H1 (cell line): ENCODE data around the gene GABRP. TPM values are rescaled to one million over a fixed set of nuclear protein-coding genes. Genes with fewer than 3 reads are reported as not detected.

ENCODE experiments used
- CTCF ChIA-PET: fragments of 300-600 bp; sonication (Branson Sonifier 250); formaldehyde crosslinking; loops from one replicate; lab custom pipeline; 2021; ENCODE audit not compliant: partially characterized antibody; lab: Charles Lee
- POLR2A ChIA-PET: fragments of 300-600 bp; sonication (Branson Sonifier 250); formaldehyde crosslinking; loops from one replicate; lab custom pipeline; 2021; ENCODE audit warnings: inconsistent platforms; ENCODE audit not compliant: partially characterized antibody; lab: Charles Lee
- DNase-seq, 2 experiments: peaks; one replicate each; pipeline versions ENCODE4 v3.0.0 to v3.0.0-alpha.2; 2010 to 2022; ENCODE audit warnings: low spot score in 2 of 2, low read depth in 1 of 2, mixed read lengths in 1 of 2
- FAIRE-seq: peaks from 2 replicates; lab custom pipeline; 2011; peaks lifted over from hg19 to GRCh38; lab: Jason Lieb, UNC
- H2AFZ ChIP-seq: 2 replicates; pipeline ENCODE4 v1.8.1; 2012; ENCODE audit warnings: low read length, inconsistent platforms
- H2AK5ac ChIP-seq: 2 replicates; pipeline ENCODE4 v1.6.1; 2013; ENCODE audit warnings: low read depth, low read length
- H2BK120ac ChIP-seq: replicated peaks from 2 replicates; pipeline ENCODE3; 2013; ENCODE audit warnings: low read depth, low read length, inconsistent platforms
- H2BK12ac ChIP-seq: 2 replicates; pipeline ENCODE4 v1.6.1; 2013; ENCODE audit warnings: low read depth, low read length
- H2BK15ac ChIP-seq: 2 replicates; pipeline ENCODE4 v1.6.1; 2013; ENCODE audit warnings: low read length
- H2BK20ac ChIP-seq: 2 replicates; pipeline ENCODE4 v1.6.1; 2013; ENCODE audit warnings: low read length
- H2BK5ac ChIP-seq: 2 replicates; pipeline ENCODE4 v1.6.1; 2013; ENCODE audit warnings: low read depth, low read length
- H3K14ac ChIP-seq: 2 replicates; pipeline ENCODE4 v1.6.1; 2013; ENCODE audit warnings: inconsistent platforms; ENCODE audit not compliant: insufficient read length
- H3K18ac ChIP-seq: 2 replicates; pipeline ENCODE4 v1.6.1; 2013; ENCODE audit warnings: low read length; ENCODE audit errors: extremely low read depth
- H3K23ac ChIP-seq: 2 replicates; pipeline ENCODE4 v1.6.1; 2013; ENCODE audit warnings: inconsistent platforms; ENCODE audit not compliant: insufficient read length
- H3K23me2 ChIP-seq: 2 replicates; pipeline ENCODE4 v1.6.1; 2013; ENCODE audit warnings: low read depth, low read length
- H3K27ac ChIP-seq: 2 replicates; pipeline ENCODE4 v1.6.1; 2011; ENCODE audit warnings: low read depth, low read length, inconsistent platforms
- H3K27me3 ChIP-seq, 4 experiments: replicated peaks in 1 of 4; 1 replicate in 1 of 4; 2 replicates in 3 of 4; pipeline versions ENCODE4 v1.6.1 to v1.8.1; 2011 to 2013; ENCODE audit warnings: low read length in 3 of 4, mild to moderate bottlenecking in 3 of 4, inconsistent platforms in 2 of 4, mixed read lengths in 2 of 4, moderate library complexity in 1 of 4; ENCODE audit not compliant: control insufficient read depth in 3 of 4, insufficient read depth in 3 of 4; ENCODE audit errors: extremely low read depth in 1 of 4
- H3K36me3 ChIP-seq, 4 experiments: 2 replicates each; pipeline versions ENCODE4 v1.6.1 to v1.8.1; 2011 to 2013; ENCODE audit warnings: mild to moderate bottlenecking in 4 of 4, low read length in 3 of 4, moderate library complexity in 2 of 4, control low read depth in 1 of 4, inconsistent platforms in 1 of 4; ENCODE audit not compliant: insufficient read depth in 4 of 4, control insufficient read depth in 2 of 4
- H3K4ac ChIP-seq: replicated peaks from 2 replicates; pipeline ENCODE3; 2013; ENCODE audit warnings: low read length, low read depth, mixed read lengths, inconsistent platforms; ENCODE audit not compliant: insufficient read length
- H3K4me1 ChIP-seq, 4 experiments: replicated peaks in 1 of 4; 1 replicate in 1 of 4; 2 replicates in 3 of 4; pipeline versions ENCODE4 v1.6.1 to v1.8.1; 2011 to 2013; ENCODE audit warnings: low read length in 3 of 4, inconsistent platforms in 2 of 4, mixed read lengths in 1 of 4; ENCODE audit not compliant: insufficient read depth in 4 of 4, control insufficient read depth in 3 of 4
- H3K4me2 ChIP-seq, 2 experiments: 2 replicates each; pipeline versions ENCODE4 v1.6.1 to v1.8.1; 2011 to 2013; ENCODE audit warnings: low read depth in 2 of 2, low read length in 2 of 2, control low read depth in 1 of 2, inconsistent platforms in 1 of 2, mild to moderate bottlenecking in 1 of 2; ENCODE audit not compliant: insufficient read depth in 1 of 2
- H3K4me3 ChIP-seq, 4 experiments: fragments of 200-600, 300-600 bp in 1 of 4; sonication (generic), shearing (Covaris generic), sonication (Bioruptor Twin) in 1 of 4; 2 replicates each; pipeline versions ENCODE4 v1.5.1 to v1.8.1; 2011 to 2016; ENCODE audit warnings: low read length in 4 of 4, low read depth in 3 of 4, control low read depth in 2 of 4, inconsistent platforms in 2 of 4, mild to moderate bottlenecking in 2 of 4, mixed read lengths in 1 of 4, moderate library complexity in 1 of 4; ENCODE audit not compliant: insufficient read depth in 2 of 4; ENCODE audit errors: extremely low read depth in 1 of 4
- H3K56ac ChIP-seq: replicated peaks from 2 replicates; pipeline ENCODE3; 2013; ENCODE audit warnings: low read depth, mild to moderate bottlenecking, mixed read lengths, low read length, inconsistent platforms; ENCODE audit not compliant: insufficient read length
- H3K79me1 ChIP-seq: 2 replicates; pipeline ENCODE4 v1.6.1; 2013; ENCODE audit warnings: low read depth, low read length, control low read depth
- H3K79me2 ChIP-seq, 2 experiments: 2 replicates each; pipeline versions ENCODE4 v1.6.1 to v1.8.1; 2012 to 2013; ENCODE audit warnings: low read length in 2 of 2, mild to moderate bottlenecking in 2 of 2, inconsistent platforms in 1 of 2; ENCODE audit not compliant: insufficient read depth in 2 of 2, control insufficient read depth in 1 of 2
- H3K9ac ChIP-seq, 4 experiments: replicated peaks in 1 of 4; 1 replicate in 1 of 4; 2 replicates in 3 of 4; pipeline versions ENCODE4 v1.6.1 to v1.8.1; 2011 to 2013; ENCODE audit warnings: low read depth in 3 of 4, low read length in 3 of 4, control low read depth in 2 of 4, mild to moderate bottlenecking in 2 of 4, moderate library complexity in 2 of 4, inconsistent platforms in 1 of 4; ENCODE audit errors: extremely low read depth in 1 of 4
- H3K9me3 ChIP-seq, 2 experiments: 2 replicates each; pipeline versions ENCODE4 v1.6.1 to v1.8.1; 2012 to 2013; ENCODE audit warnings: mild to moderate bottlenecking in 2 of 2, moderate library complexity in 2 of 2, control low read depth in 1 of 2, inconsistent platforms in 1 of 2, low read depth in 1 of 2, low read length in 1 of 2, mixed read lengths in 1 of 2; ENCODE audit not compliant: insufficient read depth in 2 of 2
- H4K20me1 ChIP-seq, 2 experiments: replicated peaks in 1 of 2; 2 replicates each; pipeline versions ENCODE3 to v1.8.1; 2011 to 2013; ENCODE audit warnings: inconsistent platforms in 2 of 2, low read length in 2 of 2, mild to moderate bottlenecking in 1 of 2; ENCODE audit not compliant: insufficient read depth in 2 of 2, control insufficient read depth in 1 of 2
- H4K5ac ChIP-seq: 2 replicates; pipeline ENCODE4 v1.6.1; 2013; ENCODE audit warnings: low read length, low read depth, mixed read lengths, inconsistent platforms; ENCODE audit not compliant: insufficient read length
- H4K8ac ChIP-seq: 2 replicates; pipeline ENCODE4 v1.8.0; 2013; ENCODE audit warnings: mild to moderate bottlenecking, moderate library complexity, low read length, inconsistent platforms; ENCODE audit not compliant: insufficient read depth; ENCODE audit errors: extremely low read depth
- H4K91ac ChIP-seq: replicated peaks from 2 replicates; pipeline ENCODE3; 2013; ENCODE audit warnings: low read length, mixed read lengths, inconsistent platforms; ENCODE audit not compliant: insufficient read length
- CBX8 ChIP-seq: fragments of 300-800, 300-1000 bp; sonication (generic); IDR thresholded peaks from 2 replicates; pipeline ENCODE4 v1.7.1; 2016; ENCODE audit warnings: low read depth, low read length, borderline replicate concordance
- CHD2 ChIP-seq: IDR thresholded peaks from 2 replicates; pipeline ENCODE4 v1.6.1; 2012; ENCODE audit warnings: low read length, improper control_type of control experiment
- E2F6 ChIP-seq: IDR thresholded peaks from 2 replicates; pipeline ENCODE4 v1.6.1; 2012; ENCODE audit warnings: inconsistent platforms
- EGR1 ChIP-seq: IDR thresholded peaks from 2 replicates; pipeline ENCODE4 v1.6.1; 2011; ENCODE audit warnings: low read depth, low read length, borderline replicate concordance
- EZH2 ChIP-seq: fragments of 200-600 bp; sonication (generic); IDR thresholded peaks from 2 replicates; pipeline ENCODE4 v1.7.1; 2012; ENCODE audit warnings: low read depth, mild to moderate bottlenecking, moderate library complexity, low read length, inconsistent platforms; ENCODE audit not compliant: severe bottlenecking
- JUN ChIP-seq: IDR thresholded peaks from 2 replicates; pipeline ENCODE4 v1.6.1; 2011; ENCODE audit warnings: low read depth, mild to moderate bottlenecking, improper control_type of control experiment, low read length
- KDM5A ChIP-seq: fragments of 200-600 bp; IDR thresholded peaks from 2 replicates; pipeline ENCODE4 v1.7.1; 2012; ENCODE audit warnings: mild to moderate bottlenecking, low read length, inconsistent platforms, mixed read lengths
- NRF1 ChIP-seq: IDR thresholded peaks from 2 replicates; pipeline ENCODE4 v1.6.1; 2011; ENCODE audit warnings: mild to moderate bottlenecking, low read depth, low read length, improper control_type of control experiment
- POLR2AphosphoS5 ChIP-seq: IDR thresholded peaks from 2 replicates; pipeline ENCODE4 v1.6.1; 2011; ENCODE audit warnings: low read depth, low read length
- RNF2 ChIP-seq: fragments of 200-900, 300-1000 bp; sonication (generic); IDR thresholded peaks from 2 replicates; pipeline ENCODE4 v1.7.1; 2016; ENCODE audit warnings: borderline replicate concordance, low read depth, mild to moderate bottlenecking, antibody characterized with exemption, low read length; ENCODE audit not compliant: poor library complexity, severe bottlenecking; ENCODE audit errors: missing control alignments
- SIN3A ChIP-seq, 2 experiments: IDR thresholded peaks in 1 of 2; conservative IDR thresholded peaks in 1 of 2; 2 replicates each; pipeline ENCODE4 v1.6.1; 2011 to 2012; ENCODE audit warnings: low read length in 2 of 2, improper control_type of control experiment in 1 of 2, low read depth in 1 of 2, mild to moderate bottlenecking in 1 of 2
- SIRT6 ChIP-seq: IDR thresholded peaks from one replicate; pipeline ENCODE4 v1.7.1; 2012; ENCODE audit warnings: low read length, inconsistent platforms
- SIX5 ChIP-seq: IDR thresholded peaks from 2 replicates; pipeline ENCODE4 v1.6.1; 2011; ENCODE audit warnings: mild to moderate bottlenecking, low read depth, low read length
- TEAD4 ChIP-seq: IDR thresholded peaks from 2 replicates; pipeline ENCODE4 v1.6.1; 2012; ENCODE audit warnings: low read depth, low read length, inconsistent platforms, mixed read lengths
- polyA plus RNA-seq, 7 experiments: library from polyadenylated mRNA; depleted of rRNA in 3 of 7; stranded (reverse) in 5 of 7; unstranded in 2 of 7; fragments of >200 nt in 5 of 7; fragments of 200-250 nt in 2 of 7; gene quantifications; 1 replicate in 5 of 7; 2 replicates in 1 of 7; 4 replicates in 1 of 7; pipeline versions ENCODE4 v1.2.1 to v1.2.3, GENCODE V29; 2011 to 2013; ENCODE audit warnings: missing spikeins in 2 of 7, mixed read lengths in 2 of 7
- total RNA-seq: library from RNA; stranded (reverse); fragmentation: NEBNext Ultra II Directional; extraction: Animal tissue kit (Norgen Biotek cat#: 25700); gene quantifications from 2 replicates; pipeline ENCODE4 v1.2.1, GENCODE V29; 2021

GABRP gene
- total and polyA plus RNA-seq, 2 of the 8 experiments (the other 6 are each of a cell fraction or from before 2014, with no cell fraction given) = 3.7 to 4.0 TPM

DNA sequence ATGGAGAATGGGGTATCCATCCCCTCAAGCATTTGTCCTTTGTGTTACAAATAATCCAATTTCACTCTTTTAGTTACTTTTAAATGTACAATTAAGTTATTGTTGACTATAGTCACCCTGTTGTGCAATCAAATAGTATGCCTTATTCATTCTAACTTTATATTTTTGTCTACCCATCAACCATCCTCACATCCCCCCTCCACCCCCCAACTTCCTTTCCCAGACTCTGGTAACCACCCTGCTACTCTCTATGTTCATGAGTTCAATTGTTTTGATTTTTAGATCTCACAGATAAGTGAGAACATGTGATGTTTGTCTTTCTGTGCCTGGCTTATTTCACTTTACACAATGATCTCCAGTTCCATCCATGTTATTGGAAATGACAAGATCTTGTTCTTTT is 62.9 kb downstream of the GABRP start:
- CTCF ChIA-PET = no interaction called here
- Histone ChIP-seq H3K9ac (no peak overlapping the region), H4K20me1 (no peaks in the 10 kb centered on the region), H2AK5ac (no peak overlapping the region), H3K36me3 (no peaks in the 10 kb centered on the region), H3K4me1 (no peaks in the 10 kb centered on the region), H4K91ac (no peak overlapping the region), H3K27ac (no peak overlapping the region), H3K79me2 (no peaks in the 10 kb centered on the region), H3K14ac (no peak overlapping the region), H3K23me2 (no peaks in the 10 kb centered on the region; the same call in 1 of the 2 replicates), H3K4me2 (no peak overlapping the region), H2BK5ac (no peak overlapping the region), H2BK12ac (no peak overlapping the region), H2BK120ac (no peak overlapping the region), H3K4me3 (no peak overlapping the region), H3K9me3 (no peaks in the 10 kb centered on the region), H4K8ac (no peak overlapping the region), H3K79me1 (no peaks in the 10 kb centered on the region), H3K27me3 (no peaks in the 10 kb centered on the region), H4K5ac (no peak overlapping the region), H2AFZ (no peak overlapping the region), H2BK20ac (no peak overlapping the region), H3K18ac (no peak overlapping the region), H2BK15ac (no peak overlapping the region), H3K23ac (no peak overlapping the region), H3K4ac (no peak overlapping the region), H3K56ac (no peak overlapping the region)
- no peak for DNase-seq
- POLR2A ChIA-PET = no interaction called here
- FAIRE-seq = no peak
- TF ChIP-seq KDM5A = no peak
- TF ChIP-seq EGR1 = no peak
- TF ChIP-seq SIN3A (conservative IDR thresholded peaks at IDR 0.05 in 1 of 2, IDR thresholded peaks at IDR 0.05 in 1 of 2; ENCODE audit: low read depth in 1 of 2, low read length in 2 of 2) = no peak
- no peak for TF ChIP-seq CBX8
- no peak for TF ChIP-seq EZH2
- no peak for TF ChIP-seq TEAD4
- no peak for TF ChIP-seq JUN
- no peak for TF ChIP-seq E2F6
- TF ChIP-seq SIX5 = no peak
- TF ChIP-seq POLR2AphosphoS5 = no peak
- no peak for TF ChIP-seq RNF2
- no peak for TF ChIP-seq CHD2
- no peak for TF ChIP-seq SIRT6
- no peak for TF ChIP-seq NRF1
